ENCODE measurements around the gene MLC1. TPM values are rescaled to one million over a fixed set of nuclear protein-coding genes. Genes with fewer than 3 reads are reported as not detected.

MLC1 gene
- total and polyA plus RNA-seq, 8 donors: 0.04 to 0.16 (median 0.04) TPM; not detected in 4

GRCh38 chr22:50083462-50084079, 1.7 kb downstream of the MLC1 start:
- no peak for ATAC-seq
- DNase-seq: no peak
- Histone ChIP-seq H3K4me3 (no peak overlapping the region), H3K36me3 (no peaks in the 10 kb centered on the region), H3K27me3 (peaks cover 0 to 14% (median 0%) of the 10 kb centered on the region in 4 donors), H3K4me1 (no peaks in the 10 kb centered on the region), H3K9me3 (no peaks in the 10 kb centered on the region), H3K27ac (no peak overlapping the region)
- no peak for TF ChIP-seq CTCF (IDR thresholded peaks at IDR 0.05)
- WGBS, 2 donors: 48 to 59% methylated on average over 16 to 18 of the region's 18 CpGs
- intact Hi-C loops (cut with DNase I): no loop called here
- no peak for FAIRE-seq

GRCh38 chr22:50082961-50083461, 2.2 kb downstream of the MLC1 start:
- Histone ChIP-seq H3K9me3 (no peaks in the 10 kb centered on the region), H3K4me3 (no peak overlapping the region), H3K4me1 (no peaks in the 10 kb centered on the region), H3K36me3 (no peaks in the 10 kb centered on the region), H3K27me3 (peaks cover 0 to 9% (median 0%) of the 10 kb centered on the region in 4 donors), H3K27ac (no peak overlapping the region)
- TF ChIP-seq CTCF (IDR thresholded peaks at IDR 0.05): no peak
- DNase-seq (no peak), ATAC-seq (no peak), FAIRE-seq (no peak)
- intact Hi-C loops (cut with DNase I): no loop called here
- 59 to 68% methylated on average over 21 of the region's 21 CpGs for WGBS, 2 donors

GRCh38 chr22:50082197-50082715, 3.0 kb downstream of the MLC1 start:
- Histone ChIP-seq H3K9me3 (no peaks in the 10 kb centered on the region), H3K4me1 (no peaks in the 10 kb centered on the region), H3K4me3 (no peak overlapping the region), H3K27me3 (peaks cover 0 to 3% (median 0%) of the 10 kb centered on the region in 4 donors), H3K36me3 (no peaks in the 10 kb centered on the region), H3K27ac (no peak overlapping the region)
- FAIRE-seq (no peak), ATAC-seq (no peak), DNase-seq (peak in 1 of 6 donors; percentile 54)
- 79 to 86% methylated on average over 17 to 18 of the region's 18 CpGs for WGBS, 2 donors
- no peak for TF ChIP-seq CTCF (IDR thresholded peaks at IDR 0.05)
- intact Hi-C loops (cut with DNase I): no loop called here

- ATAC-seq (no peak), FAIRE-seq (no peak), DNase-seq (peak in 1 of 6 donors; percentile 60)
- no peaks in the 10 kb centered on the region for H3K36me3 ChIP-seq
- intact Hi-C loops (cut with DNase I): no loop called here
- H3K4me1 ChIP-seq: no peaks in the 10 kb centered on the region
- peaks cover 0 to 3% (median 0%) of the 10 kb centered on the region in 4 donors for H3K27me3 ChIP-seq
- no peak overlapping the region for H3K4me3 ChIP-seq
- H3K27ac ChIP-seq: no peak overlapping the region
- no peak for TF ChIP-seq CTCF (IDR thresholded peaks at IDR 0.05)
- no peaks in the 10 kb centered on the region for H3K9me3 ChIP-seq
- 70 to 87% methylated on average over 27 of the region's 27 CpGs for WGBS, 2 donors
These were observed 3.6 kb downstream of the MLC1 start for GRCh38 chr22:50081426-50082196.
